ENCODE data around the gene SPTLC3. TPM values are rescaled to one million over a fixed set of nuclear protein-coding genes. Genes with fewer than 3 reads are reported as not detected.

The SPTLC3 gene
- total RNA-seq, 1 experiment from 2014 or later: 10.7 TPM

- Histone ChIP-seq H2AFZ (no peak overlapping the region), H3K9me3 (ENCODE audit: insufficient read depth, low read depth) (no peaks in the 10 kb centered on the region), H4K20me1 (ENCODE audit: insufficient read depth) (no peaks in the 10 kb centered on the region; the same call in 1 of the 2 replicates), H3K4me1 (replicated peaks; ENCODE audit: insufficient read depth) (0 out of 2 replicates have a peak, but pooled peaks cover 14% of the 10 kb centered on the region), H3K27ac (no peak overlapping the region), H3K79me2 (ENCODE audit: low read depth) (no peaks in the 10 kb centered on the region), H3F3A (ENCODE audit: insufficient read depth, low read depth) (no peaks in the 10 kb centered on the region), H3K27me3 (ENCODE audit: insufficient read depth, low read depth) (no peaks in the 10 kb centered on the region), H3K4me2 (no peak overlapping the region), H3K4me3 (no peak overlapping the region), H3K9me2 (ENCODE audit: insufficient read depth) (no peaks in the 10 kb centered on the region), H3K36me3 (ENCODE audit: low read depth) (no peaks in the 10 kb centered on the region)
- ChIA-PET POLR2A (ENCODE audit: unreplicated experiment) (interaction anchor here (0.6 to 0.7 kb wide), 2 partner anchors 21 to 49 kb away, joined by 6 read pairs; no protein-coding TSS in a partner anchor), CTCF (interaction anchor here (0.5 kb wide), 1 partner anchor 877 kb away, joined by 4 read pairs; no protein-coding TSS in a partner anchor)
- BruUV-seq (replicated peaks): no TSS peak
- TF ChIP-seq EZH2 (IDR thresholded peaks at IDR 0.05; ENCODE audit: low read depth): no peak
- intact Hi-C loops (cut with micrococcal nuclease; ENCODE audit: unreplicated experiment): no loop called here
- no peak for DNase-seq
Measured at GRCh38 chr20:13213335-13213734, 204.6 kb downstream of the SPTLC3 start.

DNA sequence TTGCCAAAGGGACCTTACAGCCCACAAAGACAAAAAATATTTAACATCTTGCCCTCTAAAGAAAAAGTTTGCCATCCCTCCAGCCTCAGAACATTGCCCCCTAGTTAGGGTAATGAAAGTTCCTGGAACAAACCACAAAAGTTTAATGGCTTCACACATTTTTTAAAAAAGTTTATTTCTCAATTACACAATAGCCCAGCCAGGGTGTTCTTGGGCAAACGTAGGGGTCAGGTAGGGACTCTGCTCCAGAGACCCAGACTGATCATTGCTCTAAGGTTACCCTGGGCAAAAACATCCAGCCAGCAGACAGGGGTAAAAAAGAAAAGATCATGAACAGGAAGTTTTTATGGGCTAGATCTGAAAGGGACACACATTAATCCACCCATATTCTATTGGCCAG, 207.8 kb downstream of the SPTLC3 start:
- H3K9me3 ChIP-seq (ENCODE audit: insufficient read depth, low read depth): no peaks in the 10 kb centered on the region
- no peaks in the 10 kb centered on the region for H3F3A ChIP-seq (ENCODE audit: insufficient read depth, low read depth)
- H3K4me3 ChIP-seq: no peak overlapping the region
- no peak overlapping the region for H3K27ac ChIP-seq
- H3K9me2 ChIP-seq (ENCODE audit: insufficient read depth): no peaks in the 10 kb centered on the region
- 0 out of 2 replicates have a peak, but pooled peaks cover 14% of the 10 kb centered on the region for H3K4me1 ChIP-seq (replicated peaks; ENCODE audit: insufficient read depth)
- POLR2A ChIA-PET (ENCODE audit: unreplicated experiment): no interaction called here
- TF ChIP-seq EZH2 (IDR thresholded peaks at IDR 0.05; ENCODE audit: low read depth): no peak
- TF ChIP-seq, protein P1, sequence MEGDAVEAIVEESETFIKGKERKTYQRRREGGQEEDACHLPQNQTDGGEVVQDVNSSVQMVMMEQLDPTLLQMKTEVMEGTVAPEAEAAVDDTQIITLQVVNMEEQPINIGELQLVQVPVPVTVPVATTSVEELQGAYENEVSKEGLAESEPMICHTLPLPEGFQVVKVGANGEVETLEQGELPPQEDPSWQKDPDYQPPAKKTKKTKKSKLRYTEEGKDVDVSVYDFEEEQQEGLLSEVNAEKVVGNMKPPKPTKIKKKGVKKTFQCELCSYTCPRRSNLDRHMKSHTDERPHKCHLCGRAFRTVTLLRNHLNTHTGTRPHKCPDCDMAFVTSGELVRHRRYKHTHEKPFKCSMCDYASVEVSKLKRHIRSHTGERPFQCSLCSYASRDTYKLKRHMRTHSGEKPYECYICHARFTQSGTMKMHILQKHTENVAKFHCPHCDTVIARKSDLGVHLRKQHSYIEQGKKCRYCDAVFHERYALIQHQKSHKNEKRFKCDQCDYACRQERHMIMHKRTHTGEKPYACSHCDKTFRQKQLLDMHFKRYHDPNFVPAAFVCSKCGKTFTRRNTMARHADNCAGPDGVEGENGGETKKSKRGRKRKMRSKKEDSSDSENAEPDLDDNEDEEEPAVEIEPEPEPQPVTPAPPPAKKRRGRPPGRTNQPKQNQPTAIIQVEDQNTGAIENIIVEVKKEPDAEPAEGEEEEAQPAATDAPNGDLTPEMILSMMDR (conservative IDR thresholded peaks at IDR 0.05): no peak
- 0 out of 2 replicates have a peak, but pooled peaks cover 8% of the 10 kb centered on the region for H3K27me3 ChIP-seq (ENCODE audit: insufficient read depth, low read depth)
- H2AFZ ChIP-seq: no peak overlapping the region
- CTCF ChIA-PET: no interaction called here
- no peaks in the 10 kb centered on the region for H4K20me1 ChIP-seq (ENCODE audit: insufficient read depth)
- no TSS peak for BruUV-seq (replicated peaks)
- no peak overlapping the region for H3K4me2 ChIP-seq
- no peak for DNase-seq
- intact Hi-C loops (cut with micrococcal nuclease; ENCODE audit: unreplicated experiment): no loop called here
- no peaks in the 10 kb centered on the region for H3K36me3 ChIP-seq (ENCODE audit: low read depth)
- H3K79me2 ChIP-seq (ENCODE audit: low read depth): no peaks in the 10 kb centered on the region

Other genes starting within 250 kb of the SPTLC3 start
- gene ISM1, start 212.3 kb downstream of the SPTLC3 start, total RNA-seq (2021): not detected in 2 replicates